Renal cortical epithelial cell (primary cell): ENCODE results near the gene DNAJB8. TPM values are rescaled to one million over a fixed set of nuclear protein-coding genes. Genes with fewer than 3 reads are reported as not detected.
A peak's percentile ranks its signal among the peaks of the same experiment; 100 is the strongest.

Source experiments
- DNase-seq: peaks from one replicate; pipeline ENCODE4 v3.0.0-alpha.2; 2011; ENCODE audit warnings: low read depth
- total RNA-seq: library from RNA; depleted of rRNA; stranded (reverse); fragments of >200 nt; gene quantifications from 2 replicates; pipeline ENCODE4 v1.2.3, GENCODE V29; 2014

The DNAJB8 gene
- total RNA-seq, 1 donor from 2014 or later, result not detected

DNA sequence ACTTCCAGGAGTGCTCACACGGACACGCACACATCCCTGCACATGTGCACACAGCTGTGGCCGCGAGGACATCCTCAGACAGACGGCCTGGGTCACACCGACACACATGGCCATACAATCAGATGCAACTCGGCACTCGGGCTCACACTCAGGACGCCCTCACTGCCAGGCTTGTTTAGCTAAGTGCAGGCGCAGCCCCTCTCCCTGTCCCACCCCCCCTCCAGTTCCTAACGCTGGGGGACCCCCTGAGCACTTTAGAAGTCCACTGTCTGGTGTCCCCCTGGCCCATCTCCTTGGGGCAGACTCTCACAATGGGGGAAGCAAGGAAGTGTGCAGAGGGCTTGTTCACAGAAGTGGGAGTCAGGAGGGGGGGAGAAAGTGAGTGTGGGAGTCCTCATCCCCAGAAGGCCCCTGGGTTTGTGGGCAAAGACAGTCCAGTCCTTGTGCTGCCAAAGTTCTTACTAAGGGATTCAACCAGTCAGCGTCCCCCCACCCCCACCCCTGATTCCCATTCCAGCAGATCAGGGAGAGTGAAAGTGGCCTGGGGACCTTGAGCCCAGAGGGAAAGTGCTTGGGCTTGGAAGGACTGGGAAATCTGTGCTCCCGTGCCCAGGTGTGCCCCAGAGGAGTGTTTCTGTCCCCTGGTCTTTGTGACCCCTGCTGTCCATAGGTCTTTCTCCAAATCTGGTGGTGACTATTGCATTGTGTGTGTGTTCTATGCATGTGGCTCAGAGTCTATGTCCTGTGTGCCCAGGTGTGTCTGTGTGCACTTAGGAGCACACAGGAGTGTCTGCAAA is 27.1 kb upstream of the DNAJB8 start:
- DNase-seq, result no peak

DNA sequence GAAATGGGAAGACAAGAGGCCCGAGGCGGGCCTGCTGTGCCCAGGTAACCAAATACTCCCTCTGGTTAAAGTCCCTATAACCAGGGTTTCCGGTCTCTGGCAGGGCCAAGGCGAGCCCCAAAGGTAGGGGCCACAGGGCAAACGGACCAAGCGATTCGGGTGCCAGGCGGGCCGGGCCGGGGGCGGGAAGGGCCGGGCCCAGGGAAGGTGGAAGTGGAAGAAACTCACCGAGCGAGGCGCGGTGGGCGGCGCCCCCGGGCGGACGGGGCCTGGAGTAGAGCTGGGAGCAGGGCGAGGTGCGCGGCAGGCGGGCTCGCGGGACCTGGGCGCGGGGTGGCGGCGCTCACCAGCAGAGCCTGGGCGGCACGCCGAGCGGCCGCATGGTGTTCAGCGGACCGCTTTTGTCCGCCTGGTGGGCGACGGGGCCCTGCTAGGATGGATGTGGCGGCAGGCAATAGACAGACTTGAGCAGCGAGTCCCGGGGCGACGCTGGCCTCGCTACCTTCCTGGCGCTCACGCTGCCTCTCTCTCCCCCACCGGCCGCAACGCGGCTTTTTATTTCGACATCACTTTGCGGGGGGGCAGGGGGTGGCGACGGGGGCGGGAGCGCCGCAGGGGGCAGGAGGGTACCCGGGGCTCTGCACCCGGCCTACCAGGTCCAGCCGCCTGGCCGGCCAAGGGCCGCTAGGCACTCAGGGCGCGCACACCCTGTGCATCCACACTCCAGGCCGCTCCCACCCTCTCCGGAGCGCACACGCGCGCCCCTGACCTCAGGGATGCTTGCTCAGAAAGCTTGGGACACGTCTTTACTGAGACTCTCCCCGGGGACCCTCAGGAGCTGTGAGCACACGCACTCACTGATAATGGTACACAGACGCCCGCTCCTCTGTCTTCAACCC is 26.2 kb upstream of the DNAJB8 start, which contains the start of gene GATA2:
Gene GATA2, minus strand, starts transcription at position 531 of the 899 bp plus-strand sequence. CDS start 6,170 bp downstream, outside the sequence.
- no peak for DNase-seq

DNA sequence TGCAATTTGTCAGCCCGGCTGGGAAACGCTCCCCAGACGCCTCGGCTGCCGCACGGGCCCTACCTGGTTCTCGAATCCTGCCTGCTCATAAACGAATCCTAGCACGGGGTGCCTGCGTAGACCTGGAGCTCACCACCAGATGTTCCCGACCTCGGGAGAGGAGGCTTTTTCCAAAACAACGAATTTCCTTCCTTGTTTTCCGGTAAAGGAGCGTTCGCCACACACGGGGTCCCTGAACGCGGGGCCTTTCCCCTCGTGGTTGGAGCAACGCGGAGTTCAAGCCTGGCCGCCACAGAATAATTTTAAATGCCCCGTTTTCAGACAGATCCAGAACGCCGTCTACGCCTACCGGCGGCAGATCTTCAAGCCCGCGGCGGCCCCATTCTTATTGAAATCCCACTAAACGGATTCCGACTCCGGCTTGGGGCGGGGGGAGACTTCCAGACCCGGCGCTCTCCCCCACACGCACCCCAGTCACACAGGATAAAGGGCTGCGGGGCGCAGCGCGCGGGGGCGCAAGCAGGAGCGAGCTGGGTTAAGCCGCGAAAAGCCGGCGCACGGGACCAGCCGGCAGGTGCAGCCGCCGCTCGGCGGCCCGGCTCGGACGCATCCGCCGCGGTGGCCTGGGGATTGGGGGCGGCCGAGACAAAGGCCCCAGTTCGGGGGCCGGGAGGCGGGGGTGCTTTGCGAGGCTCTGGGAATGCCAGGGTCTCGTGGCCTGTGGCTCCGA is 25.4 kb upstream of the DNAJB8 start:
- DNase-seq, result no peak

DNA sequence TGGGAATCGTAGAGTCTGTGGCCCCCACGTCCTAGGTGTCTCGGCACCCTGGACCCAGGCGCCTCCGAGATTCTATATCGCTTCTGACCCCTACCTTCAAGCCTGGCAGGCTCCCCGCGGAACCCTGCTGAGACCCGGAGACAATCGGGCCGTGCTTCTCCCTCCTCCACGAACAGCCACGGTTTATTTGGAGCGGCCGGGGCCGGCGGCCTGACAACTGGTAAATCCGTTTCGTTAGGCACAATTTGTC is 24.9 kb upstream of the DNAJB8 start:
- DNase-seq, result no peak

DNA sequence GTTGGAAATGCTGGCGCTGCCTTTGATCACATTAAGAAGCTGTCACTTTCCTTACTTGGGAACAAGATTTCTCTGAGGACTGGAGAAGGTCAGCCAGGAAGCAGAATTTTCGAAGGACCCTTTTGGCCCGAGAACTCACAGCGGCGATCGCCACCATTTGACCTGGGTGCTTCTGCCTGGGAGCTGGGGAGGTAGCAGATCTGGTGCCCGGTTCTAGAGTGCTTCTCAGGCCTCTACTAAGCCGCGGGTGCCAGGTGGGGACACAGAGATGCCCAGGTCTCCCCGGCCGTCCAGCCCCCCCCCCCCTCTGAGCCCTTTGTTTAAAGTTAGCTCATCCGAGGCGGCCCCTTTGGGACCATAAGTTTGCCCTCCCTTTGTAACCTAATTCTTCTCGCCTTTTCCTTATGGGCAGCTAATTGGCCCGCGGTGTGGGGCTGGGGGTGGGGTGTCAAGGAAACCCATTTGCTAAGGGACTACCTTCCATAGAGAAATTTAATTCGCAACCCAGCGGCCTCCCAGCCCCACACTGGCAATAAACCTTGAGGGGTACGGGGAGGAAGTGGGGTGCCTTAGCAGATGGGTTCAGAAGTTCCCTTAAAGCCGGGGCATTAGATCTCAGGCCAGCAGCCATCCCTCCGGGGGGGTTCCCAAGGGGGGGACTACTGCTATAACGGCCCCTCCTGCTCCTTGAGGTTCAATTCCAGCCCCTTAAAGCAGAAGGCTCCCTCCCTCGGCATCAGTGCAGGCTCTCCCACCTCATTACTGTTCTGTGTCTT is 24.4 kb upstream of the DNAJB8 start:
- no peak for DNase-seq

DNA sequence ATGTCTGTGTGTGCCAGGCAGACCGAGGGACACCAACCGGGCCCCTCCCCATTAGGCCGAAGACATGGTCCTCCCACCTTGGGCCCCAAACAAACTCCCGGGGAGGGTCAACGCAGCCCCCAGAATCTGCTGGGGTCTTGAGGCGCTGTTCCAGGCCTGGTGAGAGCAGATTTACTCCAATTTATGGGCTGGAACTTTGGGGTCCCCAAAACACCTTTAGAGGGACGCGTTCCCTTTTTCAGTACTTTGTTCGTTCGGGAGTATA is 23.9 kb upstream of the DNAJB8 start:
- DNase-seq, result no peak

DNA sequence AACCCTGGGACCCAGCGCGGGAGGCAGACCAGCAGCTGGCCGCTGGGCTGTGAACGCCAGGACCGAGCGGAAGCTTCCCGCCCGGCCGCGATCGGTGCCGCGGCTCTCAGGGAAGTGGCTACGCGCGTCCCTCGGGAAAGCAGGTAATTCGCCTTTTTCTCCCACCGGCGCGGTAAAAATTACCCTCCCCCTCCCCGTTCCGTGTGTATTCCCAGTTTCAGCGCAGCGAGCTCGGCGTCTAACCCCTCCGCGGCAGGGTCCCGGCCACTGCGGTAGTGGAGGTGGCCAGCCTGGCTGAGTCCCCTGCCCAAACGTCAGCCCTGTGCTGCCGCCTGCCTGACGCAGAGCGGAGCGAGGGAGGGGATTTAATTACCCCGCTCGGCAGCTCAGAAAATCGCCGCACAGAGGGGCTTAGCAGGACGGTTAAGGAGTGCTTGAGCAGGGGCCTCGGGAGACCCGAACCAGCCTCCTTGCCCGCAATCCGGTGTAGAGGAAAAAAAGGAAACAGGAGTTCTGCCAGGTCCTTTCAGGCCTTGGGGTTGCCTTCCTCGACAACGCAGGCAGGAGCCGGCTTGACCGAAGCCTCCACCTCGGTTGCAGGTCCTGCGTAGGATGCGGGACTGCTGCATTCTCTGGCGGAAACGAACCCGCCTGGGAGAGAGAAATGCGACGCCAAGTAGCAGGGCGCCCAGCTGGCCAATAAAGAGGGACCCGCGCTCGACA is 23.4 kb upstream of the DNAJB8 start:
- DNase-seq, result peak; percentile 3

DNA sequence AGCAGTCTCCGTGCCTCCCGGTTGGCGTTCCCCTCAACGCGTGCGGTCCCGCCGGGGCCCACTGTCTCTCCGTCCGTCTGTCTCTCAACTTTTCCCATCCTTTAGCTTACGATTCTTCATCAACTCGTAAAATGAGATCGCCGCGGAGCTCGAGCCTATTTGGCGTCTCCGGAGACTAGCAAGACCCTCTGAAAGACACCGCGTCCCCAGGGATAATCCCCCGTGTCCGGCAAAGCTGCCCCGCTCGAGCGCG is 22.9 kb upstream of the DNAJB8 start:
- no peak for DNase-seq

DNA sequence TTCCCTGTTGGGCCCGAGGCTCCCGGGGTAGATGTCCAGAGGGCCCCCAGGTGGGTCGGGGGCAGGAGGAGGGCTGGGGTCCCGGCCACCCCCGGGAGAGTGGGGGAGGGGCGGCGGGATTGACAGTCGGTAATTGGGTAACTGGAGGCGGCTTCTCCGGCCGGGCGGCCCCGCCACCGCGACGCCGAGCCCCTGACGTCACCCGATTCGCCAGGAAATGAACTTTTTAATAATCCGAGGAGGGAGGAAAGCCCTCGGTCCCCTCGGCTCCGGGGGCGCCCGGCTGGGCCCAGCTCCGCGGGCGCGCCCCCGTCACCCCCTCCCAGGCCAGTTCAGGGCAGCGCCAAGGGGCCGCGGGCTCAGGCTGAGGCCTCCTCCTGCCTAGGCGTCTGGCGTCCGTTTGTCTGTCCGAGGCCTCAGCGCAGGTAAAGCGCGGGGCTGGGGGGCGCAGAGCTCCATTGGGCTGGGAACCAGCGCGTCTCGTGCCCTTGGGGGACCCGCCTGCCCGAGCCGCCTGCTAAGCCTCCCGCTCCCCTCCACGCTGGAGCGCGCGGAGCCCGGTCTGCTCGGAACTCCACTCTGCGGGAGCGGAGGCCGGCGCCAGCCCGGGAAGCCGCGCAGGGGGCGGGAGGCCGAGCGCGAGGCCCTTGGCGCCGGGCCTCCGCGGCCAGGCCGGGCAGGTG is 22.4 kb upstream of the DNAJB8 start:
- no peak for DNase-seq

DNA sequence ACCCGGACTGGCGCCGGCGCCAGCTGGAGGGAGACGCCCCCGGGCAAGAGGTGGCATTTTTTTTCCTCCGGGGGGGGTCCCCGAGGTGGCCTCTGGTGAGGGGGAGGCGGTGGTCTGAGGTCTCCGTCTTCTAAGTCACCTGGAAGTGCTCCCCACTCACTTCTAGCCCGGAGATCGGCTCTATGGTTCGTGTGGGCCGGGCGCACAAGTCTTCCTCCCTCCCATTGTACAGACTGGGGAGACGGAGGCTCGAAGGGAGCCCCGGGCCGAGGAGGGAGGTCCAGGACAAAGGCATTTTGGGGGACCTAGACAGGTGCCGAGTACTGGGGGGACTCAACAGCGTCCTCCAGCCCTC is 21.9 kb upstream of the DNAJB8 start:
- DNase-seq, result no peak

DNA sequence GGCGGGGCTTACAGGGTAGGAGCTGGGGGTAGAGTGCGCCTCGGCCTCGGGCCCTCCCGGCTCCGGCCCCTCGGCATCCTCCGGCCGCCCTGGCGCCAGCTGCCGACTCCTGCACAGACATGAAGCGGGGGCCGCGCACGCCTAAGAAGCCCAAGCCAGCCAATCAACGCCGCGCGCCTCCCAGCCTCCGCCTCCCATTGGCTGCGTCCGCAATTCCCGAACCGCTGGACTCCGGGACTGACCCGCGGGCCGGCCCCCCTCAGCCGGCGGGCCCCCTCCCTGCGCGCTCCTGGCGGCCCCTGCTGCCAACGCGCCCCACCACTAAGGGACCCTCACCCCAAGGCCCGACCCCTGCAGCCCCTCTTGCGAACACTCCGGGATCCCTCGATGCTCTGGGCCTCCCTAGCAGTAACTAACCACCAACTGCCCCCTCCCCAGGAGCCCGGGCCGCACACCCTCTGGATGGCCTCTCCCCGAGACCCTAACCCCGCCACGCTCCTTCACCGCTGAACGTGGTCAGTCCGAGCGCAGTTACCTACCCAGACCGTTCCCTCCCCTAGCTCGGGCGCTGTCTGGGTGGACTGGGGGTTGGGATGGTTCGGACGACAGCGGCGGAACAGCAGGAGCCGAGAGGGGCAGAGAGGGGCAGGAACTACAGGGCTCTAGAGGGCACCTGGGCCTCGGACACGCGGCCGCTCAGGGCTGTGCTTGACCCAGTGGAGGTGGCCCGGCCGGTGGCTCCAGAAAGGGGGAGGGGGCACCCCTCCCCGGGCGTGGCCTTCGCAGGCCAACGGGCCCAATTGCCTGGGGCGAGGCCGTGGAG is 21.3 kb upstream of the DNAJB8 start:
- peak; percentile 20 for DNase-seq

DNA sequence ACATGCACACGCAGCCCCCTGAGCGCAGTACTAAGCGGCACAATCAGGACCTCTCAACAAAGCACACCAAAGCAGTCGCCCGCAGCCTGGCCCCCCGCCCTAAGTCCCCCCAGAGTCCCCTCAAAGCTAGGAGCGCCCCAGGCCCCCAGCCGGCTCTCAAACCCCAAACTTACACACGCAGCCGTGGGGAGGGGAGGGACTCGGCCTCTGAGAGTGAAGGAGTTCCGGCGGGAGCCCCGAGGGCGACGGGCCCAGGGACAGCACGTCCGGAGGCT is 20.8 kb upstream of the DNAJB8 start:
- no peak for DNase-seq

DNA sequence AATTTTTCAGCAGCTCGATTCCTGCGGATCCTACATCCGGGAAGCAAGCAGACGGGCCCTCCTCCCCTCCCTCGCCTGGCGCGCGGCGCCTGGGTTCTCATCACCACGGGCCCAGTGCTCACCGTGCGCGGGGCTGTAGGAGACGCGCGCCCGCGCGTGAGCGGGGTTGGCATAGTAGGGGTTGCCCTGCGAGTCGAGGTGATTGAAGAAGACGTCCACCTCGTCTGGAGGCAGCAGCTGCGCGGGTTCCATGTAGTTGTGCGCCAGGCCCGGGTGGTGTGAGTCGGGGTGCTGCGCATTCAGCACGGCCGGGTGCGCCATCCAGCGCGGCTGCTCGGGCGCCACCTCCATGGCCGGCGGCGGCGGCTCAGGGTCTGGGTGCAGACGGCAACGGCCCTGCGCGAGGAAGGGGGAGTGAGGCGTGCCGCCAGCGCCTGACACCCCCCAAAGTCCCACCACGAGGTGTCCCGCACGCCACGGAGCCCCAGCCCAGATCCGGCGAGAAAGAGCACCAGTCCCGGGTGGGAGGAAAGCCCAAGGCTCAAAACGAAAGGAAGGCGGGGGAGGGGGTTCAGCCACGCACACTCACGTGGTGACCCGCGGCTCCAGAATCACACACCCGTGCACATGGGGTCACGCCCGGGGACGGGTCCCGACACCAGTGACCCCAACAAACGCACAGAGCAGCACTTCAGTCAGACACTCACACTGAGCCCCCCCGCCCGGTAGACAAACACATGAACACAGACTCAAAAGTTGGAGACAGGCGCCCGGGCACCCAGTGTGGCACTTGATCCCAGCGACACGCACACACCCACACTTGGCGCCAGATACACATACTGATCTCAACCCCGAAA is 20.2 kb upstream of the DNAJB8 start:
- DNase-seq, result no peak

DNA sequence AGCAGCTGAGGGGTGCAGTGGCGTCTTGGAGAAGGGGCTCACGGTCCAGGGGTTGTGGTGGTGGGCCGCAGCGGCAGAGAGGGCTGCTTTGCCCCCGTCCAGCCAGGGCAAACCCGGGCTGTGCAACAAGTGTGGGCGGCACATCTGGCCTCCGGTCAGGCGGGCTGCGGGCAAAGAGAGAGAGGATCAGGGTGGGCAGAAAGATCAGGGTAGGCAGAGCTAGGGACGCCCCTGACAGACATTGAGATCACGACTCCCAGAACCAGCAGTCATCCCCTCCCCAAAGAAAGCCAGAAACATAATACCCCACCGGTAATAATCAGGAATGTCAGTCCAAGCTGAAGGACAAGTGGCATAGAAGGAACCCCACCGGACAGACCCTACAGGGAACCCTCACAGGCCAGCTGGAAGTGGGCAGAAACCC is 19.5 kb upstream of the DNAJB8 start:
- no peak for DNase-seq

DNA sequence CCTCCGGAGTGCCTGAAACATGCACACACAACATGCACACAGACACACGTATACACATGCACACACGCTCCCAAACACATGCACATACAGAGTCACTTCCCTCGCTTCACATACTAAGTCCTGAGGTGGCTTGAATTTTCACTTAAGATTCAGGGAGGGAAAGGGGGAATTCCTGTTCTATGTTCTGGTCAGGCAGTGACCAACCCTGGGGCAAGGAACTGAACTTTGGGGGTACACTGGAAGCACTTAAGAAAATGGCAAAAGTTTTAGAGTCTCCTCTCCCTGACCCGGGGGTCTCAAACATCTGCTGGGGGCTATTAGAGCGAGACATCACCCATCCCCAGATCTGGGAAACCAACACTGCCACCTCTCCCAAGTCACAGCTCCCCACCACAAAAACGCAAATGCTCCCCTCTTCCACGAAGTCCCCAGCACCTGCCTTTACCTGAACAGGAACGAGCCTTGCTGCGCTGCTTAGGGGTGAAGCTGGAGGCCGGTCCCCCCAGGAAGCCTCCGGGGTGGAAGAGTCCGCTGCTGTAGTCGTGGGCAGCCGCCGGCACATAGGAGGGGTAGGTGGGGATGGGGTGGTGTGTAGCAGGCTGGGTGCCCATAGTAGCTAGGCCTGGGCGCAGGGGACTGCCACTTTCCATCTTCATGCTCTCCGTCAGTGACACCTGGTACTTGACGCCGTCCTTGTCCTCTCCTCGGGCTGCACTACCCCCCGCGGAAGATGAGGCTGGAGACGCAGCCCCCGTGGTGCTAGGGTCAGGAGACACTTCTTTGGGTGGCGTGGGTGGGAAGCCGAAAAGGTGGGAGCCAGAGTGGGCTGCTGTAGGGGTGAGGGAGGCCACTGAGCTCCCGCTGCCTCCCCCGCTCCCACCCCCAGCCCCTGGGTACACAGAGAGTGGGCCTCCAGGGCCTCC is 18.9 kb upstream of the DNAJB8 start:
- no peak for DNase-seq

DNA sequence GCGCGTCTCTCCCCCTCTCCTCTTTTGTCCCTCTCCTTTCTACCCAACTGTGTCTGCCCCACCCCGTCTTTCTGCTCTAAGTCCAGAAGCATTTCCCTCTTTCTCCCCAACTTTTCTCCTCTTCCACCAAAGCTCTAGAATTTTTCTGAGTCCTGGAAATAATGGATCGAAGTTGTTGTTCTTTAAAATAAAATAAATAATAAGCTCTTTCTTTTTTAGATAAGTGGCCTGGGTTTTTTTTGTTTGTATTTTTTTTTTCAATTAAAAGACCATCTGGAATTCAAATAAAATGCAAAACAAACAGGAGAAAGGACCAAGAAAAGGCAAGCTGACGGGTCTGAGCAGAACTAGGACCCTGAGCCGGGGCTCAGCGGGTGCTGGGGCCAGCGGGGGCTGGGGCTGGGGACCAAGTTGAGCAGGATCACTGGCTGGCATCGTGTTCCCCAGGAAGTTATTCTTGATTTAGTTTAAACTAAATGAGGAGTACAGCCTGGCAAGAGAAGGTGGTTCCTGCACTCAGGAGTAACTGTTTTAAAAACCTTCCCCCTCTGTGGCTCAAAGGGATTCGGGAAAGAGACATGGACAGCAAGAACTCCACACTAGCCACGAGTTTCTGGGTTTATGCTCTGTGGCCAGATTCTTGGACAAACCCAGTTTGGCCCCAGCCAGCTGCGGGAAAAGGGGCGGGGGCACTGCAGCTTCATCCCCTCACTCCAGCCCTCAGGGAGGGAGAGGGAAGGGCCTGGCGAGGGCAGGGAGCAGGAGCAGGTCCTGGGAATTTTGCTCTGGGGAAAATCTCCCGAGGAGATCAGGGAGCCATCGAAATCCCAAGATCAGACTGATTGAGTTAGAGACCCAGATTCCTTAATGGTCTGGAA is 18.0 kb upstream of the DNAJB8 start:
- DNase-seq, result no peak

DNA sequence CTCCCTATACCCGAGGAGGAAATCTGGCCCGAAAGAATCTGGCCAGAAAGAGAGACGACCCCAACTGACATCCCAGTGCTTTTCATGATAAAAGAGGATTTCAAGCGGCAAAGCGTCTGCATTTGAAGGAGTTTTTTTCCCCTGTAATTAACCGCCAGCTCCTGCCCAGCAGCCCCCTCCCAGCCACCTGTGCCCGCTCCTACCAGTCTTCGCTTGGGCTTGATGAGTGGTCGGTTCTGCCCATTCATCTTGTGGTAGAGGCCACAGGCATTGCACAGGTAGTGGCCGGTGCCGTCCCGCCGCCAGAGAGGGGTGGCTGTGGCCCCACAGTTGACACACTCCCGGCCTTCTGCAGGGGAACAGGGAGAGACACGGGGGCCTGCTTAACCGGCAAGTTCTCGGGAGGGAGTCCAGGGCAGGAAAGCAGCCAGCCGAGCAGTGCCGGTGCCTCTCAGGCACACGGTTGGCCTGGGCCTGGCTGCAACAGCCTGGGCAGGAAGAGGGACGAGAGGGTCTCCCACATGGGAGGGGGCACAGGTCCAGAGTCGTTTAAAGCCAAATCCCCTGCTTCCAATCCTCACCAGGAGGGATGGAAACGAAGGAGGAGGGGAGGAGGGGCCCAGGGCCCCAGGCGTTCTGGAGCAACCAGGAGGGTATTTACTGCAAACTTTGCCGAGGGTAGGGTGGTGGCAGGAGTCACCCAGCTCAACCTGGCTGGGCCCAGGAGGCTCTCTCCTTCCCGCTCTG is 17.1 kb upstream of the DNAJB8 start:
- DNase-seq, result no peak
